Esophagus squamous epithelium (tissue), 4 donors: ENCODE measurements around the gene CPNE6.

Experiments used
- POLR2A ChIP-seq, 4 donors: fragments of 450-650 bp; IDR thresholded peaks; one replicate each; pipeline ENCODE4 v1.6.1; 2017; ENCODE audit warnings: antibody characterized with exemption in 4 of 4, mild to moderate bottlenecking in 4 of 4, moderate library complexity in 3 of 4
- TF ChIP-seq, protein P1 (sequence below), 6 experiments: fragments of 450-650 bp in 4 of 6; fragments of 200-600 bp in 2 of 6; sonication (generic) in 2 of 6; IDR thresholded peaks; one replicate each; pipeline ENCODE4 v1.5.1; 2016 to 2019; ENCODE audit warnings: antibody characterized with exemption in 6 of 6, mild to moderate bottlenecking in 4 of 6, moderate library complexity in 4 of 6

DNA sequence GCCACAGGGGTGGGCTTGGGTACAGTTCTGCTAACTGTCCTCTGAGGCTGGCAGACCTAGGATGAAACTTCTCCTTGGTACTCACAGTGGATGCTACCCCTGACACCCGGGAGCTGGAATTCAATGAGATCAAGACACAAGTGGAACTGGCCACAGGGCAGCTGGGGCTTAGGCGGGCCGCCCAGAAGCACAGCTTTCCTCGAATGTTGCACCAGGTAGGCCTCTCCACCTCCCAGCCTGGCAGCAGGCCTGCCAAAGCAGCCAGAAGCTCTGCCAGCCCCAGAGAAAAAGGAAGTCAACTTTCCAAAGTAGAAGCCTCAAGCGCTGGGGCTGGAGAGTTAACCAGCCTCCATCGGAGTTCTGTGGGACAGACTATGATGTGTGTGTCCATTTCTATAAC is 45.8 kb downstream of the CPNE6 start:
- TF ChIP-seq, protein P1, sequence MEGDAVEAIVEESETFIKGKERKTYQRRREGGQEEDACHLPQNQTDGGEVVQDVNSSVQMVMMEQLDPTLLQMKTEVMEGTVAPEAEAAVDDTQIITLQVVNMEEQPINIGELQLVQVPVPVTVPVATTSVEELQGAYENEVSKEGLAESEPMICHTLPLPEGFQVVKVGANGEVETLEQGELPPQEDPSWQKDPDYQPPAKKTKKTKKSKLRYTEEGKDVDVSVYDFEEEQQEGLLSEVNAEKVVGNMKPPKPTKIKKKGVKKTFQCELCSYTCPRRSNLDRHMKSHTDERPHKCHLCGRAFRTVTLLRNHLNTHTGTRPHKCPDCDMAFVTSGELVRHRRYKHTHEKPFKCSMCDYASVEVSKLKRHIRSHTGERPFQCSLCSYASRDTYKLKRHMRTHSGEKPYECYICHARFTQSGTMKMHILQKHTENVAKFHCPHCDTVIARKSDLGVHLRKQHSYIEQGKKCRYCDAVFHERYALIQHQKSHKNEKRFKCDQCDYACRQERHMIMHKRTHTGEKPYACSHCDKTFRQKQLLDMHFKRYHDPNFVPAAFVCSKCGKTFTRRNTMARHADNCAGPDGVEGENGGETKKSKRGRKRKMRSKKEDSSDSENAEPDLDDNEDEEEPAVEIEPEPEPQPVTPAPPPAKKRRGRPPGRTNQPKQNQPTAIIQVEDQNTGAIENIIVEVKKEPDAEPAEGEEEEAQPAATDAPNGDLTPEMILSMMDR (IDR thresholded peaks at IDR 0.05) = no peak
- no peak for TF ChIP-seq POLR2A (IDR thresholded peaks at IDR 0.05)
